Stimulated activated CD4-positive, alpha-beta T cell treated with anti-CD3 and anti-CD28 coated beads, TNF-alpha, amount 100 ng/mL, for 24 hours (primary cell): ENCODE data around the gene SGK1.
"Not testable (repeated sequence)": the region's sequence is repeated elsewhere in the genome, so short reads cannot be mapped to it uniquely, and the experiment has no call there.

Experiments used
- DNase-seq, 3 experiments: peaks; one replicate each; pipeline ENCODE4 v3.0.0-alpha.2; 2020; ENCODE audit warnings: low read depth in 3 of 3

SGK1 gene

DNA sequence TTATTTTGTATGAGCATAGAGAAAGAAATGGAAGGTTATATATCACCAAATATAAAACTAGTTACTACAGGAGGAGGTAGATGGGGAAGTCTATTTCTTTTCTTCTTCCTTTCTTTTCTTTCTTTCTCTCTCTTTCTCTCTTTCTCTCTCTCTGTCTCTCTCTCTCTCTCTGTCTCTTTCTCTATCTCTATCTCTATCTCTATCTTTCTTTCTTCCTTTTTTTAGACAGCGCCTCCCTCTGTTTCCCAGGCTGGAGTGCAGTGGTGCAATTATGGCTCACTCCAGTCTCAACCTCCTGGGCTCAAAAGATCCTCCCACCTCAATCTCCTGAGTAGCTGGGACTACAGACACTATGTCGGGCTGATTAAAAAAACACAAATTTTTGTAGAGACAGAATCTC, 10.2 kb upstream of the SGK1 start:
- no peak for DNase-seq

DNA sequence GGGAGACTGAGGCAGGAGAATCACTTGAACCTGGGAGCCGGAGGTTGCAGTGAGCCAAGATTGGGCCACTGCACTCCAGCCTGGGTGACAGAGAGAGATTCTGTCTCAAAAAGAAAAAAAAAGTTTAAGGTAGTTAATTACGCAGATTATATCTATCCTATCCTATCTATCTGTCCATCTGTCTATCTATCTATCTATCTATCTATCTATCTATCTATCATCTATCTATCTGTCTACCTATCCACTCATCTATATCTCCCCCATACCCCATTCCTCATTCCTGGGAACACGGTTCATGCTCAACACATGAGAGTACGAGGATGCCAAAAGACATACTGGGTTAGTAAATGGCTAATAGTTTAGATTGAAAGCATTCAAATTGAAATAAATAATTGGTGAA, 8.3 kb upstream of the SGK1 start:
- DNase-seq: not testable (repeated sequence)

DNA sequence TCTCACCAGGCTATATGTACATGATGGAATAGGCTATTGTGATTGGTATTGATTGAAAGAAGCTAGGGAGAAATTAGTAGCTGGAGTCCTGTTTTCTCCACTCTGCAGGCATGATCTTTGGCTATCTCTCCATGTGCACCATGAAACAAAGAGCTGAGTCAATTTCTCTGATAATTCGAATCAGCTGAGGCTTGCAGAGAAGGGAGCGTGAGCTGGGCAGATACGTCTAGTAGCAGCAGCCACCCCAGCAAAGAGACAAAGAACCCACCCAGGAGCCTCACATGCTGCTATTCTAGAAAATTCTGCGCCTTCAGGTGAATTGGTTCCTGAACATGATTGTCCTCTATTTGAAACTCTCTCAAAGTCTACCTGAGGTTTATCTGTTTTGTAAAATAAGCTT, 6.9 kb upstream of the SGK1 start:
- DNase-seq: no peak

DNA sequence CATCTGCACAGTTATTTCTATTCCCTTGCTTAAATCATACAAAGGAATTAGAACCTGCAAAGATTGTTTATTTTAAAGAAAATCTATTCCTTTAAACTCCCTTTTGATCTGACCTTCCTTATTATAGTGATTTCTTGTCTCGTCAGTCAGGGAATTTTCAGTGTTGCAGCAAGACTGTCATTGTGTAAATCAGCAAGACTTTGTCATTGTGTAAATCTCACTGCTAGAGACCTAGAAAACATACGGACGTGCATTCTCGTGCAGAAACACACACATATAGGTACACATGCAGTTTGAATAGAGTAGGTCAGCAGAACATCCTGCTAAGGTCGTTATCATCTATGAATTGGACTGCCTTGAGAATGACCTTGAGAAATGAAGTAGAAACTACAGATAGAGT, 6.2 kb upstream of the SGK1 start:
- DNase-seq: no peak

DNA sequence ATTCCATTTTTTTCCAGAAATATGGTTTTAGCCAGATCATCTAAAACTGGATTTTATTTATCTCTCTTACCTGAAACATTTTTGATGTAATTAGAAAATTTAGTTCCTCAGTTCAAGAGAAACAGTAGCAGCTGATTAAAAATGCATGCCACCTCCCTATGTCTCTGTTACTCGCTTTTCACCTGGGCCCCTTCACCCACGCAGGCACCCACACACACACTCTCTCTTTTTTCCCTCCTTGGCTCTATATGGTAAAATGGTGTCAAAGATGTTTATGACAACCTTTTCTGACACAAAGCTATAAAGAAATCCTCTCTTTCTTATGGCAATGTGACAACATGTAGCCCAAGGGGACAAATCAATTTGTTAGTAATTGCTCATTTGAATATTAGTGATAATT, 5.8 kb upstream of the SGK1 start:
- no peak for DNase-seq

DNA sequence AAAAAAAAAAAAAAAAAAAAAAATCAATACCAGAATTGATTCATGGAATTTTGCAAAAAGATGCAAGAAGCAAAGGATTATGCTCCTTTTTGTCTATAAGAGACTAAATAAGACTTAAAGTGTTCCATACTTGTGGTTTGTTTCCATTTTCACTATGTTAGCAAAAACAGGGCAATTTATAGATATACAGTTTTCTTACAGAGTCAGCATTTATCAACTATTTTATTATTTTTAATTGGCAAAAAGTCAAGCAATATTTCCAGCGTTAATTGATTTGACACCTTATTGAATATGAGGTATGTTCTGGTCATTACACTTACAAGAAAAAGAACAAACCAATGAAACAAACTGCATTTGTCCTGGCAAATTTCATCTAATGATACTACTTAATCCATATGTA, 5.4 kb upstream of the SGK1 start:
- no peak for DNase-seq

DNA sequence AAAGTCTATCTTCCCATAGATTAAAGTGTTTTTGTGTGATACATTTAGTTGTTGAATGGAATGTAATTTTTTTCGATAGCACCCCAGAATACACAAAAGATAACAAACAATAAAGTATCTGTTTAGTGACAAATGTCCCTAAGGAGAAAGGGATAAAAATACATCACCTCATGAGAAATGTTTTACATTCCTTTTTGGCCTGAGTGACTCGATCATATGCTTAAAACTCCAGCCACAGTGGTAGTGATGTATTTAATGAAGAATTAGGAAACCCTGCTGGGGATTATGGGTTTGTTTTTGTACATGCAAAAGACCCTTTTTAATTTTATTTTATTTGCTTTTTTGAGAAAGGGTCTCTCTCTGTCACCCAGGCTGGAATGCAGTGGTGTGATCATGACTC, 4.3 kb upstream of the SGK1 start:
- DNase-seq: no peak

DNA sequence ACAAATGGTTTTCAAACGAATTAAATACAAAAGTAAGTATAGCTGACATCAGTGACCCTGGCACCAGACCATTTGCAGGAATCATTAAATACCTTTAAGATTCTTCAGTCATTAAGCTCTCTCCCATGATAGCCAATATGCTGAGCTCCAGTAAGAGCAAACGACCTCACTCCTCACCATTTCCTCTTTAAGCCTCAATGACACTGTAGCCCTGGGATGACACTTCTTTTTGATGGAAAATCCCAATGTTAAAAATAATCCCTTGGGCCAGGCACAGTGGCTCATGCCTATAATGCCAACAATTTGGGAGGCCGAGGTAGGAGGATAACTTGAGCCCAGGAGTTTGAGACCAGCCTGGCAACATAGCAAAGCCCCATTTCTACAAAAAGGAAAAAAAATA, 3.3 kb upstream of the SGK1 start:
- DNase-seq: no peak

DNA sequence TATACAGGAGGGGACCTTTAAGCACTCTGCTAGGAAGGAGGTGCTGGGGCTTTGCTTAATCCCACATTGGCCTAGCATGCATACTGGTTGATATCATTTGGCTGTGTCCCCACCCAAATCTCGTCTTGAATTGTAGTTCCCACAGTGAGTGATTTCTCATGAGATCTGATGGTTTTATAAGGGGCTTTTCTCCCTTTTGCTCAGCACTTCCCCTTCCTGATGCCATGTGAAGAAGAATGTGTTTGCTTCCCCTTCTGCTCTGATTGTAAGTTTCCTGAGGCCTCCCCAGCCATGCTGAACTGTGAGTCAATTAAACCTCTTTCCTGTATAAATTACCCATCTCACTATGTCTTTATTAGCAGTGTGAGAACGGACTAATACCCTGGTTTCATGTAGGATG, 1.8 kb upstream of the SGK1 start:
- DNase-seq: not testable (repeated sequence)

DNA sequence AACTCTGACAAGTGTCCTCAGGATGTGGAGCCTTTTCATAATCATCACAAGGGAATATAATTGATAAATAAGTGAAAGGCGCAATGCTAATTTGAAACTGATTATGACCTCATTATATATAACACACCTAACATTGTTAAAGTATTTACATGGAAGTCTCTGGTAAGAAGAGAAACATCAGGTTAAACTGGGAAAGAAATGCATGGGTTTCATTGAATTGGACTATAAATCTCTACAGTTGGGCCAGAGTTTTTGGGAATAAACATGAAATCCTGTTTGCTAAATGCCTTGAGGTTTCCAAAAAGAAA, 1.0 kb upstream of the SGK1 start:
- no peak for DNase-seq

DNA sequence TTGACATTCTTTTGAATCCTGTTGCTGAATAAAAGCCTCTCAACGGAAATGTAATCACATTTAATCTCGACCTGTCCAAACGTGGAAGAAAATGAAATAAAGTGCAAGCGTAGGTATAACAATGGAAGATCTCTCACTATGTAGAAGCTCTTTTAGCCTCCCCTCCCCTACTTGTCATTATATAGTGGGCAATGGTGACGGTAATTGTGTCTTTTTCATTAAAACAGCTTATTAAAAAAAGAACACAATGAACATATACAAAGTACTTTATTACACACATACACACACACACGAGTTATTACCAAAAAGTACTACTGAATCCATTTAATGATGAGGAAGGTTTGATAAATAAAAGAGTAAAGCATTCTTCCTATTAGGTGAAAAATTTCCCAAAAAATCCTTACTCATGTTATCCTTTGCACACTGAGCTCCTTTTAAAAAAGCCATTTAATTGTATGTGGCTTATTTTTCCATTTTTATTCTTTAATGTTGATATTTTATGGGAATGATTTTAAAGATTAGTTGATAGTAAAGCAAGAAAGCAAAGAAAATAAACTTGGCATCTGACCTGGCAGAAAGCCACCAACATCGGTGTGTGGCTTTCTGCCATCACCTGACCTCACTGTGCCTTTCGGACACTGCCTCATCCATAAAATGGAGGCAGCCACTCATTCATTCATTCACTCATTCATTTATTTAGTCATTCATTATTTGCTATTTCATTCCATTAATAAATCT, 493 bp upstream of the SGK1 start:
- no peak for DNase-seq

DNA sequence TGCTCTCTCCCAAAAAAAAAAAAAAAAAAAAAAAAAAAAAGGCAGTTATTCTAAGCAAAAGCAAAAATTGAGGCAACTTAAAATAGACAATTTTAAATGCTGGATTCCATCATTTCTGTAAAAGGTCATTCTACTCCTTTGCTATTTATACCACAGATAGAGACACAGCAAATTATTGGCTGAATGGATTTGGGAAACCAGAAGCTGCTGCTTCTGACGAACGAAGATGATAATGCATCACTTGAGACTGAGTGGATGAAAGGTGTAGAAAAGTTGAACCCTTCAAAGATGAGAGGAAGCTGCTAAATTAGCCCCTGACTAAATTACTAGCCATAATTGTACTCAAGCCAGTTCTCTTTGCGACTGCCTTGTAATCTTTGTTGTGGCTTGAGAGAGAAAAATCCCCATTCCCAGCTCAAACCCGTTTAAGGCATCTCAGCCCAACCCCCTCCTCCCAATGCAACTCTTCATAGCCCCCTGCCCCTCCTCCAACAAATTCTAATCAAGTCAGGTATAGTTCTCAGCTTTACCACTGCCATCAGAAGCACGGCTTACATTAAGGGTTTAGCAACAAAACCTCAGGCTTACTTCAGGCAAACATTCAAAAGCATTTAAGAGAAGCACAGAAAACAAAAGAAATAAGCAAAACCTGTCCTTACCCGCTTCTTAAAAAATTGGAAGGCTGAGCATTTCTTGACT, 1.0 kb downstream of the SGK1 start:
- DNase-seq: no peak

DNA sequence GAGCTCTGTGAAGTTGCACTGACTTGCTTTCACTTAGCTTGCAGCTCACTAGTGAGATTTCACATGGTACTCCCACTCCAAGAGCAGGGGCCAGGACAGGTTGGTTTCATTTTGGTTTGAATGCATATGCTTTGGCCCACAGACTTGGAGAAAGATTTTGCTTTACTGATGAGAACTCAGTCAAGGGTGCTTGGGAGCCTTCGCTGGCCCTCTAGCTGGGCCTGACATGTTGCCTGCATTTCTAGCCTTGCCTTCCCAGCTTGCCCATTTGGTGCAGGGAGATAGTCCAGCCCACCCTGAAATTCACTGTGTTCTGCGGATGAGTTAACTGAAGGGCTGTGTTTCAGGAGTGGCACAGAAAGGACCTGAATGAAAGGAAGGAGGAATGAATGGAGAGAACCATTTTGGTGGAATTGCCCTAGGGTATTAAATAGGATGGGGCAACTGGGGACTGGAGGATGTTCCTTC, 1.9 kb downstream of the SGK1 start:
- no peak for DNase-seq

DNA sequence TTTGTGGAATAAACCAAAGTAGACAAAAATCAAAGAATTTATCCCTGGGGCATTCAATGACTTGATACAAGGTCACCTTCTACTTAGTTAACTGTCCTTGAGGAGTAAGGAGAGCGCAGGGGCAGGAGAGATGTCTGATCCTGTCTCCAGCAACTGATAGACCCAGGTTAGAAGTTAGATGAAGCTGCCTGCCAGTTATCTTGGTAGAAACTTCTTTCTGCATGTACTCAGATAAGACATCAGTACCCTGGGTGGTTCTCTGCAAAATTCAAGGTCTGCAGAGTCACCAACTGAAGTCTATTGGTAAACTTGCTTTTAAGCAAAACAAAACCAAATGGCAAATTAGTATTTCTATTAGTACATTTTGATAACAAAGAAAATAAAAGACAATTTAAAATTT, 2.7 kb downstream of the SGK1 start:
- no peak for DNase-seq

DNA sequence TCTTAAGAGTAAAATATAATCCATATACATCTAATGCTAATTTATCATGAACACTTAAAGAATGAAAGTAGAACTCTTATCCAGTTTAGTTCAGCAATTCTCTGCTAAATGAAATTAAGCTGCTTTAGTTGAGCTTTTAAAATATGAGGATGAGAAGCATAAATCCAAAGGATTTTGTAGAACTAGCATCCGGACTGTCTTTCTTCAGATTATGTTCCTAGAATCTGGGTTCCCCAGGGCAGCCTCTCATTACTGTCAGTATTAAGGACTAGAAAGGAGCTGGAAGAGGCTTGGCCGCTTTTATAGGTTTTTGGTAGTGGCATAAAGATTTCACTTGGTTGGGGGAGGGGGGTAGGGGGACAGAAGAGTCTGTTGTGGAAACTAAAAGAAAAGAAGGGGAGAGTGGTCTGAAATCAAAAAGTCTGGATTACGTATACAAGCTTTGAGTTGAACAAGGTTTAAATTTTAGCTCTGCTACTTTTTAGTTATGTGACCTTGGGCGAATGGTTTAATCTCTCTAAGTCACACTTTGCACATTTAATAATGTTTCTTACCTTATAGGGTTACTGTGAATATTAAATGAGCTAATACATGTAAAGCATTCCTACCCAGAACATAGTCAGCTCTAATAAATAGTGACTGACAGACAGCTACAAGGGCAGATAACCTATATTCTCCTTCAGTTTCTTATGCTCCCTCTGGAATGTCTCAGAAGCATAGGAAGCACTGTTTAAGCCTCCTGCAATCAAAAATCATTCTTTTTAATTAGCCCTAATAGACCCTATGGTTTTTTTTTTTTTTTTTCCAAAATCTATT, 3.7 kb downstream of the SGK1 start:
- DNase-seq: no peak

DNA sequence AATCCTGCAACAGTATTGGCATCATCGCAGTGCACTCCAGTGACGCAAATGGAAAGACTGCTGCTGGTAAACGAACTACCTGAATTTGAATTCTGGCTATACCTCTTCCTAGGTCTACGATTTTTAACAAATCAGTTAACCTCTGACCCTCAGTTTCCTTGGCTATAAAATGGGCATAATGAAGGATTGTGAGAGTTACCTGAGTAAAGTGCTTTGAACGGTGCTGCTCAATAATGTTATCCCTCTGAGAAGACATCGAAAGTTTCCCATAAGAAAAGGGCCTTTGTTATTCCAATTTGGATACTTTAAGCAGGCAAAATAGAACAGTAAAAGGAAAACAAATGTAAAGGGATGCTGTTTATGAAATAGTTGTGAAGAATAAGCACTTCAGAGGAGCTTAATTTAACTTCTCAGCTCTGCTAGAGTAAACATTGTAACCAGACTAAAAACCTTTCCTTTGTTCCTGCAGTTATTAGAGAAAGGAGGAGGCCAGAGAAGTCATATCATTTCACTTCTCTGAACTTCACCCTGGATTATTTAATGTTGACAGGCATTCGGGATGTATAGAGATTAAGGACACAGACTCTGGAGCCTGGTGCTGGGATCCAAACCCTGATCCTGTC, 5.8 kb downstream of the SGK1 start:
- DNase-seq: no peak

DNA sequence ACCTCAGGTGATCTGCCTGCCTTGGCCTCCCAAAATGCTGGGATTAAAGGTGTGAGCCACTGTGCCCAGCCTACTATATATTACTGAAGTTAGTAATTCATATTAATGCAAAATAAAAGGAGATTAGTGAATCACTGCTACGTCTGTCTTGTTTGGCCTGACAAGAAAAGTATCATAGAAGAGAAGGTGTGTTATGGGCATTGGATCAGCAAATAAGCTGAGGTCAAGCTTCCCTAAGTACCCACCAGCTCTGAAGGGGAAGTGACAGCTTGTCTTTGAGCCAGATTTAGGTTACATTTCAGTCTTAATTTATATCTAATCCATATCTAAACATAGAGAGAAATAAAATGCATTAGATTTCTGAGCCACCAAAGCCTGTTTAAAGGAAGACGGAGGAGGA, 7.1 kb downstream of the SGK1 start:
- no peak for DNase-seq

DNA sequence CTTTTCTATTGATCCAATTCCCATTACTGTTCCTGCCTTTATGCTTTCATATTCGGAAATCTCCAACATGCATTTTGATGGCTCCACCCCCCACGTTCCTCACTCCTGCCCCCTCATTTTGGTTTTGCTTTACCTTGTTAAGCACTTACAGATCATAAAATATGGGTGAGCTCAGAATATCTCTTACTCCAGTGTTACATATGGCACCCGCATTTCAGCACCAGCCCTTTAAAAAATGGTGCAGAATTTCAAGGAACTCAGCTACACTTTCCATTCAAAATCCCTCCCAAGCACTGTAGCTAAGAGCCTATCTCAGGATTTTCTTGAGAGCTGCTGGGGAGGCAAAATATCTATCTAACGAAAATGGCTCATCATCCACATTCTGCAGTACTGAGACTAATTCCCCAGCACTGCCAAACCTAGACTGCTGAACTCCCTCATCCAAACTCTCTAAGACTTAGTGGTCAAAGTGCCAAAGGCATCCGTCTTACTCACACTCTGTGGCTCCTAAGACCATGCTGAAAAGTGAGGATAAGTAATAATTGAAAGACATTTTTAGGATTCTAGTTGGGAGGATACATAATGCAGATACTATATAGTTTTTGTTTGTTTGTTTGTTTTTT, 7.8 kb downstream of the SGK1 start:
- no peak for DNase-seq

DNA sequence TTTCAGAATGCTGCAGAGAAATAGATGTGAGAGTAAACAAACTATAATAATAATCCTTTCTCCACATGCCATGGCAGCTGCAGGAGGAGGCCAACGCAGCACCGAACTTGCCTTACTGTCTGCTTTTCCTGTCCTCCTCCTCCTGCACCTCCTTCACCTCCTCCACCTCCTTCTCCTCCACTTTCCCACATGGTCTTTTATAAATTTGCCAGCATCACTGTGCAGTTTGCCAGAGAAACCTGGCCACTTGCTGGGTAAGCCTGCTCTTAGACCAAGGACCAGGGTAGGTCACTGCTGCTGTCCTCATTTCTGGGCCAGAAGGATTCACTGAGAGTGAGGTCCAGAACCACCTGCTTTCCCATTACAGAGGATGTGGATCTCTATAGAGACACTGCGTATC, 8.7 kb downstream of the SGK1 start:
- no peak for DNase-seq

DNA sequence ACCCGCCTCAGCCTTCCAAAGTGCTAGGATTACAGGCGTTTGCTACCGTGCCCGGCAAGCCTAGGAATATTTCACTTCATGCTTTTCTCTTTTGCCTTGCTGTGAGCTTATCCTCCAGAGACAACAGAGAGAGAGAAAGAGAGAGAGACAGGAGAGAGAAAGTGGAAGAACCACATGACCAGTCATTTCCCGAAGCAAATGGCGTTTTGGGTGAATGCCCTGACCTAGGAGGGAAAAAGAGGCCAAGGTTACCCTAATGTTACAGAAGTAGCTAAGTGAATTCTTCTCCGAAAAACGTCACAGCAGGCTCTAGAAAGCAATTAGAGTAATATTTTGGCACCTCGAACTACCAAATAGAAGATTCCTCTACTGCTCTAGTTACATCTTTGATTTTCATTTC, 9.1 kb downstream of the SGK1 start:
- DNase-seq: no peak

DNA sequence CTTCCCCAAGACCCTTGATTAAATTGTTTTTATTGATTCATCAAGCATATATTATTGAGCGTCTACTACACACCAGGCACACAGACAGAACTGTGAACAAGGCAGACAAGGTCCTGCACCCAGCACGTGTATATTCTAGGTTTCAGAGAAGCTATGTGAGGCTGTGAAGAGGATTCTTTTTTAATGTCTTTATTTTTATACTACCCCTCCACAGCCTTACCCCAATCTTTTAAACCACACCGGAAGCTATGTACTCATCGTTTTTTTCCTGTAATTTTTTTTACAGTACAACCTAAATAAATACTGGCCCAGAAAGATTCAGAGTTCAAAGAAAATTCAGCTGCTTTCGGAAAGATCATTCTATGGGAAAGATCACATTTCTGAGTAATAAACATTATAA, 10.0 kb downstream of the SGK1 start:
- DNase-seq: no peak

DNA sequence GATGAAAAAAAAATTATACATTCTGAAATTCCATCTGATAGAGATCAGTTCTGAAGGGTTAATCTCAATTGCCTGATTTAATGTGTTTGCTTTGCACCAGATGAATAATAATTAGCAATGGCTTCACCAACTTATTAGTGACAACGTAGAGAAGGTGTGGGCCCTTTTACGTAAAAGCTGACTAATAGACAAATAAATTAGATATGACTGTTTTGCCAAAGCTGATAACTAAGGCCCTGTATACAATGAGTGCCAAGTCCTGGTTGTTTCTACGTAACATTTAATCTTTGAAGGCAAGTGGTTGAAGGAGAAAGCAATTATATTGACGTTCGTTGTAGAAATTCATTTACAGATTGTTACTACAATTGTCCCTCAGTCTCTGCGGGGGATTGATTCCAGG, 10.8 kb downstream of the SGK1 start:
- DNase-seq: no peak
